HepG2 (cell line): ENCODE results near the gene HABP2. TPM values are rescaled to one million over a fixed set of nuclear protein-coding genes. Genes with fewer than 3 reads are reported as not detected.

Experiments used
- DNMT1 ChIP-seq: sonication (generic); formaldehyde crosslinking; IDR thresholded peaks from 2 replicates; pipeline ENCODE4 v1.5.1; 2020; ENCODE audit warnings: mild to moderate bottlenecking, missing genetic modification reagents
- E2F2 ChIP-seq: sonication (generic); formaldehyde crosslinking; IDR thresholded peaks from 2 replicates; pipeline ENCODE4 v1.4.0; 2020; ENCODE audit warnings: missing genetic modification reagents, borderline replicate concordance
- ELF4 ChIP-seq: sonication (generic); formaldehyde crosslinking; IDR thresholded peaks from 2 replicates; pipeline ENCODE4 v1.5.0; 2020; ENCODE audit warnings: missing genetic modification reagents, mild to moderate bottlenecking, moderate library complexity, borderline replicate concordance
- GTF2F1 ChIP-seq: fragments of 150-350 bp; IDR thresholded peaks from 2 replicates; pipeline ENCODE4 v1.6.1; 2014; ENCODE audit warnings: low read length
- HNRNPL ChIP-seq: fragments of 200-400 bp; formaldehyde crosslinking; IDR thresholded peaks from 2 replicates; pipeline ENCODE4 v1.6.1; 2017; ENCODE audit warnings: mild to moderate bottlenecking, low read depth, low read length
- PLRG1 ChIP-seq: fragments of 450-650 bp; conservative IDR thresholded peaks from 2 replicates; pipeline ENCODE4 v1.6.1; 2016
- PREB ChIP-seq: sonication (generic); formaldehyde crosslinking; IDR thresholded peaks from 2 replicates; pipeline ENCODE4 v1.4.0; 2020; ENCODE audit warnings: missing genetic modification reagents
- PRPF4 ChIP-seq: fragments of 200-400 bp; formaldehyde crosslinking; IDR thresholded peaks from 2 replicates; pipeline ENCODE4 v1.6.1; 2016; ENCODE audit warnings: low read length, low read depth; ENCODE audit not compliant: poor library complexity, severe bottlenecking
- SAFB2 ChIP-seq: sonication (generic); formaldehyde crosslinking; IDR thresholded peaks from 2 replicates; pipeline ENCODE4 v1.5.1; 2020; ENCODE audit warnings: missing genetic modification reagents, low read depth, mild to moderate bottlenecking, borderline replicate concordance
- ZBTB10 ChIP-seq: sonication (generic); formaldehyde crosslinking; IDR thresholded peaks from 2 replicates; pipeline ENCODE4 v1.4.0; 2020; ENCODE audit warnings: missing genetic modification reagents, borderline replicate concordance
- ZSCAN5A ChIP-seq: sonication (generic); formaldehyde crosslinking; IDR thresholded peaks from 2 replicates; pipeline ENCODE4 v1.8.0; 2022; ENCODE audit warnings: mild to moderate bottlenecking, missing genetic modification reagents, borderline replicate concordance
- polyA plus RNA-seq, 8 experiments: library from polyadenylated mRNA; depleted of rRNA in 3 of 8; stranded (reverse) in 7 of 8; unstranded in 1 of 8; fragments of >200 nt; fragmentation: Illumina TruSeq in 4 of 8; extraction: Trizol in 4 of 8; gene quantifications; 2 replicates each; pipeline versions ENCODE4 v1.2.1 to v1.2.3, GENCODE V29; 2011 to 2016; ENCODE audit warnings: low read depth in 4 of 8, missing spikeins in 1 of 8, mixed read lengths in 1 of 8; ENCODE audit not compliant: insufficient read depth in 1 of 8
- total RNA-seq, 5 experiments: library from RNA; depleted of rRNA; stranded (reverse); fragments of >200 nt; fragmentation: Illumina TruSeq; extraction: Trizol; gene quantifications; 2 replicates each; pipeline ENCODE4 v1.2.3, GENCODE V29; 2016; ENCODE audit warnings: low read depth in 1 of 5

Gene HABP2
- total and polyA plus RNA-seq, 2 of the 13 experiments (the other 11 are each of a cell fraction or from before 2014, with no cell fraction given) = 0.12 to 0.13 TPM

- no peak for TF ChIP-seq ZBTB10 (CRISPR knock-in tag)
- no peak for TF ChIP-seq ELF4 (CRISPR knock-in tag)
- no peak for TF ChIP-seq DNMT1
- TF ChIP-seq SAFB2 = no peak
- no peak for TF ChIP-seq GTF2F1
- TF ChIP-seq PLRG1 = no peak
- TF ChIP-seq PRPF4 = no peak
- no peak for TF ChIP-seq PREB (CRISPR knock-in tag)
- TF ChIP-seq E2F2 (CRISPR knock-in tag) = no peak
- TF ChIP-seq ZSCAN5A (CRISPR knock-in tag) = no peak
- no peak for TF ChIP-seq HNRNPL
Measured at GRCh38 chr10:113560071-113560470, 7.2 kb downstream of the HABP2 start (continued).
